Activated CD4-positive, alpha-beta T cell treated with anti-CD3 and anti-CD28 coated beads, Interleukin-2, amount 10 ng/mL, durations not matched to agents 7 days and 5 days (primary cell): Measurements from ENCODE around the gene CREG2. TPM values are rescaled to one million over a fixed set of nuclear protein-coding genes. Genes with fewer than 3 reads are reported as not detected.
A peak's percentile ranks its signal among the peaks of the same experiment; 100 is the strongest.

Source experiments
- CTCF ChIA-PET: fragments of 350-600 bp; sonication (Branson Sonifier 250); formaldehyde crosslinking; loops from one replicate; lab custom pipeline; 2021; ENCODE audit warnings: antibody characterized with exemption; lab: Charles Lee
- POLR2A ChIA-PET: fragments of 350-600 bp; sonication (Branson Sonifier 250); formaldehyde crosslinking; loops from one replicate; lab custom pipeline; 2021; ENCODE audit warnings: antibody characterized with exemption; lab: Charles Lee
- DNase-seq: peaks from one replicate; pipeline ENCODE4 v3.0.0-alpha.2; 2020
- H3K27ac Mint-ChIP-seq: one replicate; pipeline ENCODE4 v1.8.0; 2021; ENCODE audit warnings: mild to moderate bottlenecking, moderate library complexity, mixed read lengths
- H3K27me3 Mint-ChIP-seq: one replicate; pipeline ENCODE4 v1.8.0; 2021; ENCODE audit warnings: mixed read lengths
- H3K36me3 Mint-ChIP-seq: one replicate; pipeline ENCODE4 v1.8.0; 2021; ENCODE audit warnings: low read depth, mixed read lengths
- H3K4me1 Mint-ChIP-seq: one replicate; pipeline ENCODE4 v1.8.0; 2021; ENCODE audit warnings: mixed read lengths
- H3K4me3 Mint-ChIP-seq: one replicate; pipeline ENCODE4 v1.8.0; 2021; ENCODE audit warnings: mild to moderate bottlenecking, moderate library complexity, mixed read lengths
- H3K9me3 Mint-ChIP-seq: one replicate; pipeline ENCODE4 v1.8.0; 2021; ENCODE audit warnings: mixed read lengths
- total RNA-seq, 2 experiments: library from RNA; stranded (reverse); gene quantifications; one replicate each; pipeline ENCODE4 v1.2.3, GENCODE V29; 2021

CREG2 gene
- total RNA-seq, 2 experiments from 2014 or later, result 0.31 to 0.52 TPM

GRCh38 chr2:101401906-101402305 lies 14.6 kb upstream of the CREG2 start:
- Mint-ChIP-seq H3K9me3 (no peaks in the 10 kb centered on the region), H3K4me1 (peaks cover 4% of the 10 kb centered on the region), H3K27ac (no peak overlapping the region), H3K27me3 (peaks cover 14% of the 10 kb centered on the region), H3K4me3 (no peak overlapping the region), H3K36me3 (no peaks in the 10 kb centered on the region)
- ChIA-PET POLR2A (no interaction called here), CTCF (interaction anchor here (1.4 kb wide), 1 partner anchor 14 kb away, joined by 3 read pairs; the partner anchor contains the start of gene CREG2)
- DNase-seq, result no peak

GRCh38 chr2:101401326-101401665 lies 14.0 kb upstream of the CREG2 start:
- POLR2A ChIA-PET, result no interaction called here
- H3K9me3 Mint-ChIP-seq, result no peaks in the 10 kb centered on the region

GRCh38 chr2:101400506-101401325 lies 13.4 kb upstream of the CREG2 start:
- DNase-seq, result no peak
- Mint-ChIP-seq H3K27me3 (peaks cover 19% of the 10 kb centered on the region), H3K27ac (no peak overlapping the region), H3K9me3 (no peaks in the 10 kb centered on the region), H3K36me3 (no peaks in the 10 kb centered on the region), H3K4me1 (peaks cover 4% of the 10 kb centered on the region), H3K4me3 (no peak overlapping the region)
- ChIA-PET CTCF (interaction anchor here (1.4 kb wide), 1 partner anchor 13 kb away, joined by 3 read pairs; the partner anchor contains the start of gene CREG2), POLR2A (no interaction called here)

More at GRCh38 chr2:101401326-101401665, 14.0 kb upstream of the CREG2 start:
- CTCF ChIA-PET, result interaction anchor here (1.4 kb wide), 1 partner anchor 14 kb away, joined by 3 read pairs; the partner anchor contains the start of gene CREG2
- H3K27me3 Mint-ChIP-seq, result peaks cover 15% of the 10 kb centered on the region
- H3K4me3 Mint-ChIP-seq, result no peak overlapping the region
- H3K27ac Mint-ChIP-seq, result no peak overlapping the region
- DNase-seq, result no peak
- no peaks in the 10 kb centered on the region for H3K36me3 Mint-ChIP-seq
- H3K4me1 Mint-ChIP-seq, result peaks cover 4% of the 10 kb centered on the region

- Mint-ChIP-seq H3K27me3 (peaks cover 19% of the 10 kb centered on the region), H3K4me1 (no peaks in the 10 kb centered on the region), H3K9me3 (no peaks in the 10 kb centered on the region), H3K27ac (no peak overlapping the region), H3K4me3 (no peak overlapping the region), H3K36me3 (no peaks in the 10 kb centered on the region)
- DNase-seq, result no peak
- ChIA-PET POLR2A (no interaction called here), CTCF (interaction anchor here (0.8 kb wide), 1 partner anchor 13 kb away, joined by 3 read pairs; the partner anchor contains the start of gene CREG2)
These were observed 12.7 kb upstream of the CREG2 start for GRCh38 chr2:101400048-101400447.

- H3K36me3 Mint-ChIP-seq, result no peaks in the 10 kb centered on the region
- CTCF ChIA-PET, result interaction anchor here (0.8 to 1.1 kb wide), 2 partner anchors 12 to 57 kb away, joined by 3 to 4 read pairs; partner anchors contain the start of gene CREG2
These were observed 11.9 kb upstream of the CREG2 start for GRCh38 chr2:101399021-101399799.

GRCh38 chr2:101398116-101398821 lies 11.0 kb upstream of the CREG2 start:
- no peaks in the 10 kb centered on the region for H3K36me3 Mint-ChIP-seq
- no peak overlapping the region for H3K4me3 Mint-ChIP-seq
- DNase-seq, result no peak
- no peaks in the 10 kb centered on the region for H3K4me1 Mint-ChIP-seq
- no peak overlapping the region for H3K27ac Mint-ChIP-seq
- H3K27me3 Mint-ChIP-seq, result peaks cover 19% of the 10 kb centered on the region
- no peaks in the 10 kb centered on the region for H3K9me3 Mint-ChIP-seq
- POLR2A ChIA-PET, result no interaction called here
- CTCF ChIA-PET, result interaction anchor here (1.1 kb wide), 1 partner anchor 56 kb away, joined by 4 read pairs; no protein-coding TSS in a partner anchor

More at GRCh38 chr2:101399021-101399799, 11.9 kb upstream of the CREG2 start:
- H3K4me1 Mint-ChIP-seq, result no peaks in the 10 kb centered on the region
- H3K27ac Mint-ChIP-seq, result no peak overlapping the region
- no peak for DNase-seq
- no peaks in the 10 kb centered on the region for H3K9me3 Mint-ChIP-seq
- H3K4me3 Mint-ChIP-seq, result no peak overlapping the region
- POLR2A ChIA-PET, result no interaction called here
- H3K27me3 Mint-ChIP-seq, result peaks cover 19% of the 10 kb centered on the region

- H3K4me3 Mint-ChIP-seq, result no peak overlapping the region
- peaks cover 15% of the 10 kb centered on the region for H3K27me3 Mint-ChIP-seq
- H3K27ac Mint-ChIP-seq, result no peak overlapping the region
- H3K9me3 Mint-ChIP-seq, result no peaks in the 10 kb centered on the region
- ChIA-PET CTCF (no interaction called here), POLR2A (no interaction called here)
- no peaks in the 10 kb centered on the region for H3K4me1 Mint-ChIP-seq
- DNase-seq, result no peak
- no peaks in the 10 kb centered on the region for H3K36me3 Mint-ChIP-seq
These were observed 9.0 kb upstream of the CREG2 start for GRCh38 chr2:101396316-101396717.

- POLR2A ChIA-PET, result no interaction called here
These were observed 8.4 kb upstream of the CREG2 start for GRCh38 chr2:101395545-101396315.

GRCh38 chr2:101388232-101388631 lies 929 bp upstream of the CREG2 start:
- ChIA-PET POLR2A (no interaction called here), CTCF (interaction anchor here (0.7 to 2.0 kb wide), 5 partner anchors 13 to 136 kb away, joined by 3 to 8 read pairs (median 4); no protein-coding TSS in a partner anchor)
- Mint-ChIP-seq H3K9me3 (no peaks in the 10 kb centered on the region), H3K27me3 (peaks cover 59% of the 10 kb centered on the region), H3K27ac (no peak overlapping the region), H3K4me1 (peaks cover 11% of the 10 kb centered on the region), H3K36me3 (no peaks in the 10 kb centered on the region), H3K4me3 (no peak overlapping the region)
- DNase-seq, result no peak

More at GRCh38 chr2:101395545-101396315, 8.4 kb upstream of the CREG2 start:
- Mint-ChIP-seq H3K4me1 (no peaks in the 10 kb centered on the region), H3K4me3 (no peak overlapping the region), H3K9me3 (no peaks in the 10 kb centered on the region), H3K27me3 (peaks cover 15% of the 10 kb centered on the region), H3K27ac (no peak overlapping the region), H3K36me3 (no peaks in the 10 kb centered on the region)
- DNase-seq, result no peak
- CTCF ChIA-PET, result interaction anchor here (0.6 to 2.2 kb wide), 4 partner anchors 13 to 213 kb away, joined by 3 to 10 read pairs (median 4); no protein-coding TSS in a partner anchor

- Mint-ChIP-seq H3K27me3 (peaks cover 67% of the 10 kb centered on the region), H3K9me3 (no peaks in the 10 kb centered on the region), H3K27ac (no peak overlapping the region), H3K4me1 (peaks cover 11% of the 10 kb centered on the region), H3K36me3 (no peaks in the 10 kb centered on the region), H3K4me3 (peak overlapping the region; percentile 51)
- ChIA-PET POLR2A (no interaction called here), CTCF (interaction anchor here (0.6 to 1.9 kb wide), 5 partner anchors 13 to 297 kb away, joined by 3 to 8 read pairs (median 3); no protein-coding TSS in a partner anchor)
- no peak for DNase-seq
These were observed 628 bp downstream of the CREG2 start for GRCh38 chr2:101386599-101387150.

- DNase-seq, result no peak
- peaks cover 46% of the 10 kb centered on the region for H3K27me3 Mint-ChIP-seq
- ChIA-PET CTCF (interaction anchor here (0.9 to 2.1 kb wide), 2 partner anchors 12 to 41 kb away, joined by 3 to 6 read pairs; no protein-coding TSS in a partner anchor), POLR2A (no interaction called here)
- no peak overlapping the region for H3K27ac Mint-ChIP-seq
- H3K36me3 Mint-ChIP-seq, result no peaks in the 10 kb centered on the region
- H3K9me3 Mint-ChIP-seq, result no peaks in the 10 kb centered on the region
- peaks cover 11% of the 10 kb centered on the region for H3K4me1 Mint-ChIP-seq
- no peak overlapping the region for H3K4me3 Mint-ChIP-seq
These were observed 4.2 kb downstream of the CREG2 start for GRCh38 chr2:101383016-101383541.
